HG03378 (cell line): Measurements from ENCODE around the gene APOA1.
"Not testable (repeated sequence)": the region's sequence is repeated elsewhere in the genome, so short reads cannot be mapped to it uniquely, and the experiment has no call there.

Source experiments
- ATAC-seq: cut with Tn5 transposase; IDR thresholded peaks from one replicate; pipeline ENCODE4 v1.9.1; 2021; ENCODE audit warnings: mild to moderate bottlenecking, moderate library complexity; ENCODE audit not compliant: unreplicated experiment

The APOA1 gene

GRCh38 chr11:116821050-116821918, 16.1 kb downstream of the APOA1 start:
- no peak for ATAC-seq

DNA sequence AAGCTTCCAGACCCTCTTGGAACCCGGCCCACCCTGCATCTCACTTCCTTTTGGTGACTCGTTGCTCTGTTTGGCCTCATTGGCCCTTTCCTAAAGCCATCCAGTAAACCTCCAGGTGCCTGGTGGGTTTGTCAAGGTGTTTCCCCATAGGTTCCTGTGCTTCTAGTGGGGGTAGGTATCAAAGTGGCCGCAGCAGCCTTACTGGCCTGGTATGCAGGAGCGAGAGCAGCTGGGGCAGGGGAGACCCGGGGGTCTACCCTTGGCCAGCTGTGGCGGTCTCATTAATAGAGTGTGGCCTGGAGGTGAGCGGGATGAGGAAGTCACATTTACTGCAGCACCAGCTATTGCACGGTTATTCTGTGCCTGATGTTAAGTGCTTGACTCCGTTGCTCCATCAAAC, 18.4 kb downstream of the APOA1 start:
- no peak for ATAC-seq

GRCh38 chr11:116814502-116814901, 22.9 kb downstream of the APOA1 start:
- ATAC-seq, result no peak

DNA sequence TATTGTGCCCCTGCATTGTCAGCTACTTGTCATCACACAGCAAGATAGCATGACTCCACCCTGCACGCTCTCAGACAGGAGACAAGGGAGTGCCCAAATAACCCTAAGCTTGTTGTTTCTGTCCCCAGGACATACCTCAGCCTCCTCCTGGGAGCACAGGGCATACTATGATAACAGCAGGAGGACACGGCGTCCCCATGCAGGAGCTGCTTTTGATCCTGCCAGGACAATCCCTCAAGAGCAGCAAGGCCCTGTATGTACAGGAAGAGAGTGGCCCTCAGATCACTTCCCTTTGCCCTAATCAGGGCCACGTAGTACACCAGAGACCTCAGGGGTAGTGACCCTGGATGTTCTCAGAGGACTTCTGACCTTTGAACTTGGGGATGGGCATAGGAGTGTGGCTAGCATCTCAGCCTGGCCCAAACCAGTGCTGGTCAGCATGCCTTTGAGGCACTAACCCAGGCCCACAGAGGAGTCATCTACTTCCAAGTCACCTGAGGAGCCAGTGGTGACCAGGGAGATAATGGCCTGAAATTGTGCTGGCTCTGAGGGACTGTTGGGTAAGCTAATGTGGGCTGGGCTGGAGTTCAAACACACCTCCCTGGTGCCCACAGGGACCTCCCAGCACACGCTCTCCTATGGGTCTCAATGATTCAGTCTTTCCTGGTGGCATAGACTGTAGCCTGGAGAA, 23.5 kb downstream of the APOA1 start:
- ATAC-seq, result no peak

DNA sequence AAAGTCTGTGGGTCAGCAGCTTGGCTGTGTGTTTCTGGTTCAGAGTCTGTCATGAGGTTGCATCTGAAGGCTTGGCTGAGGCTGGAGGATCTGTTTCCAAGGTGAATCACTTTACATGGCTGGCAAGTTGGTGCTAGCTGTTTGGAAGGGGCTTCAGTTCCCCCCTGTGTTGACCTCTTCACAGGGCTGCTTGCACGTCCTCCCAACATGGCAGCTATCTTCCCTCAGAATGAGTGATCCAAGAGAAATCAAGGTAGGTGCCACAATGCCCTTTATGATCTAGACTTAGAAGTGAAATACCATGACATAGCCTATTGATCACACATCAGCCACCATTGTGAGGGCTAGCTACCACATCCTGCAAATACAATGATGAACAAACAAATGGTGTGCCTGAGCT, 24.3 kb downstream of the APOA1 start:
- ATAC-seq, result no peak

GRCh38 chr11:116812109-116812508, 25.3 kb downstream of the APOA1 start:
- no peak for ATAC-seq

DNA sequence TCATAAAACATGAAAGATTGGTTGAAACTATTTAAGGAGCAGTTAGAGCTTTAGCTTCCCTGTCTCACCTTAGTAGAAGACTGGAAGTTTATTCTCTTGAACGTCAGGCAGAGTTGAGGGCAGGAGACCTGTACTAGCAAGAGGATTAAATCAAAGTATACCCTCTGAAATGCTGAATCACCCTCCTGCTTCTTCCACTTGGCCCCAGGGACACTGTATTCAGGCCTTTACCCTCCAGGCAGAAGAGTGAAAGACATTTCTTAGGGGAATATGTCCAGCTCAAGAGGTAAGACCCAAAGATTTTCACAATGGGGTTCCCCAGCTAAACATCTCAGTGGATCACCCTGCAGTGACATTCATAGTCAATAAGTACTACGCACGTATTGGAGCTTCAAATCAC, 26.2 kb downstream of the APOA1 start:
- no peak for ATAC-seq

- ATAC-seq, result no peak
Observed at GRCh38 chr11:116808262-116809175, 28.9 kb downstream of the APOA1 start.

- ATAC-seq, result no peak
Observed at GRCh38 chr11:116807601-116808261, 29.7 kb downstream of the APOA1 start.

- no peak for ATAC-seq
Observed at GRCh38 chr11:116804001-116804400, 33.4 kb downstream of the APOA1 start.

DNA sequence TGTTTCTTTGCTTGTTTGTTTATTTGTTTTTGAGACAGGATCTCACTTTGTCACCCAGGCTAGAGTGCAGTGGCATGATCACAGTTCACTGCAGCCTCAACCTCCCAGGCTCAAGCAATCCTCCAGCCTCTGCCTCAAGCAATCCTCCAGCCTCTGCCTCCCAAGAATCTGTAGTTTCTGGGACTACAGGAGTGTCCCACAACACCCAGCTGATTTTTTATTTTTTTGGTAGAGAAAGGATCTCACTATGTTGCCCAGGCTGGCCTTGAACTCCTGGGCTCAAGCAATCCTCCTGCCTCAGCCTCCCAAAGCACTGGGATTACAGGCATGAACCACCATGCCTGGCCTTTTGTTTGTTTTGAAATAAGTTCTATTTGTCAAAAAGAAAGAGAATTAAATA, 35.8 kb downstream of the APOA1 start:
- ATAC-seq, result not testable (repeated sequence)

GRCh38 chr11:116800610-116801009, 36.8 kb downstream of the APOA1 start:
- ATAC-seq, result no peak

DNA sequence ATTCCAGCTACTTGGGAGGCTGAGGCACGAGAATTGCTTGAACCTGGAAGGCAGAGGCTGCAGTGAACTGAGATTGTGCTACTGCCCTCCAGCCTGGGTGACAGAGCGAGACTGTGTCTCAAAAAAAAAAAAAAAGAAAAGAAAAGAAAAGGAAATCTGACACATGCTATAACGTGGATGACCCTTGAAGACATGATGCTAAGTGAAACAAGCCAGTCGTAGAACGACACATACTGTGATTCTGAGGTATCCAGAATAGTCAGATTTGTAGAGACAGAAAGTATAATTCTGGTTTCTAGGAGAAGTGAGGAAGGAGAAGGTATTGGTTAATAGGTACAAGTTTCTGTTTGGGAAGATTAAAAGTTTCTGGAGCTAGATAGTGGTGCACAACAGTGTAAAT, 39.1 kb downstream of the APOA1 start:
- no peak for ATAC-seq

- ATAC-seq, result no peak
Observed at GRCh38 chr11:116797816-116798215, 39.6 kb downstream of the APOA1 start.

- no peak for ATAC-seq
Observed at GRCh38 chr11:116796548-116796947, 40.9 kb downstream of the APOA1 start.

GRCh38 chr11:116794851-116795250, 42.6 kb downstream of the APOA1 start:
- ATAC-seq, result no peak

DNA sequence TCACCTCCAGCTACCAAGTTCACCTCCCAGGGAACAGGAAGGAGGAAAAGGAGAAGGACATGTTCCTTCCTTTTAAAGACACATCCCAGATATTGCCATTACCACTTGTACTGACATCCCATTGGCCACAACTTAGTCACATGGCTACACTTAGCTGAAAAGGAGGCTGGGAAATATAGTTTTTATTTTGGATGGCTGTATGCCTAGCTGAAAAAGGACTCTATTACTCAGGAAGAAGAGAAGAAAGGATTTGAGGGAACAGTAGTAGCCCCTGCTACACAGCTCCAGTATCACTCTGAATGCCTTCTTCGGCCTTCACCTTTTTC, 43.7 kb downstream of the APOA1 start:
- ATAC-seq, result no peak

DNA sequence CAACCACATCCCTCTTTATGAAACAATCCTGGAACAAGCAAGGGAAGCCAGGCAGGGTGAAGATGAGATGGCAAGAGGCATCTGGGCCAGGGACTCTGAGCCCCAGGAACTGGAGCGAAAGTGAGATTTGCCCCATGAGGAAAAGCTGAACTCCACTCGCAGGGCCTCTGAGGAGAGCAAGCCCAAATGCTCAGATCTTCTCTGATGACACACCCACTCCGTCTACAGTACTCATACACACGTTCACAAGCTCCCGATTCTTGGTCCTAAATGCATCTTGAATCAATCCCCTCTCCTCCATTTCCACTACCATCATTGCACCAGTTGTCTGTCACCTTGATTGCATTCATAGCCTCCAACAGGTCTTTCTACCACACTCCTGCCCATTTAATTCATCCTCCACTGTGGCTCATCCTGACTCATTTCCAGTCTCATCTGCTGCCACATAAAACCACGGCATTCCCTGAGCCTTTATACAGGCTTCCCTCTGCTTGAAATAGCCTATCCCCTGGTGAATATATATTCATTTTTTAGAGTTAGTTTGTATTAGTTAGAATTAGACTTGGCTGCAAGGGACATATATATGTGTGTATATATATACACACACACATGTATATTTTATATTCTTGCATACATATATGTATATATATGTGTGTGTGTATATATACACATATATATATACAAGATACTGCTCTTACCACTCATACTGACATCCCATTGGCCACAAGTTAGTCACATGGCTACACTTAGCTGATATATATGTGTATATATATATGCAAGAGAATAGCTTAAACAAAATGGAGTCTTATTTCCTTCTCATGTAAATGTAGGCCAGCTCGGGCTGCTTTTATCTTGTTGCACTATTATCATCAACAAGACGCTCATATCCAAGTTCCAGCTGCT, 44.3 kb downstream of the APOA1 start:
- no peak for ATAC-seq

- ATAC-seq, result no peak
Observed at GRCh38 chr11:116792144-116792868, 45.1 kb downstream of the APOA1 start.
